IMR-90 (cell line): ENCODE data around the gene ADAMTS18. TPM values are rescaled to one million over a fixed set of nuclear protein-coding genes. Genes with fewer than 3 reads are reported as not detected.

Experiments
- ATAC-seq: fragments of 200-7000 bp; cut with Tn5 transposase; 2 replicates; pipeline ENCODE4 v1.9.1; 2020; ENCODE audit warnings: low read depth, mild to moderate bottlenecking, moderate library complexity
- BruUV-seq: library from RNA; stranded (reverse); fragments of 400-500 nt; replicated peaks from 2 replicates; lab custom pipeline; 2021; lab: Mats Ljungman, UMichigan
- CTCF ChIA-PET: fragments of 300-600 bp; formaldehyde crosslinking; extraction: SDS; loops from one replicate; lab custom pipeline; 2021; ENCODE audit warnings: antibody characterized with exemption; lab: Yijun Ruan, JAX
- POLR2A ChIA-PET: fragments of 300-600 bp; sonication (Branson Sonifier 250); formaldehyde crosslinking; loops from one replicate; lab custom pipeline; 2022; ENCODE audit warnings: antibody characterized with exemption; ENCODE audit not compliant: unreplicated experiment; lab: Charles Lee
- DNase-seq: peaks from one replicate; pipeline ENCODE4 v3.0.0; 2013
- H2AFZ ChIP-seq: replicated peaks from 2 replicates; pipeline ENCODE3; 2013; ENCODE audit warnings: low read length, mild to moderate bottlenecking; ENCODE audit not compliant: poor library complexity
- H2AK5ac ChIP-seq: 2 replicates; pipeline ENCODE4 v1.6.1; 2013; ENCODE audit warnings: low read depth, low read length, inconsistent platforms
- H2AK9ac ChIP-seq: replicated peaks from 2 replicates; pipeline ENCODE3; 2013; ENCODE audit warnings: mild to moderate bottlenecking, low read depth, low read length, moderate library complexity; ENCODE audit not compliant: poor library complexity
- H2BK120ac ChIP-seq: 2 replicates; pipeline ENCODE4 v1.6.1; 2013; ENCODE audit warnings: low read depth, low read length, inconsistent platforms
- H2BK15ac ChIP-seq: 3 replicates; pipeline ENCODE4 v1.6.1; 2013; ENCODE audit warnings: low read depth, low read length, inconsistent platforms
- H2BK20ac ChIP-seq: 2 replicates; pipeline ENCODE4 v1.6.1; 2013; ENCODE audit warnings: low read depth, mild to moderate bottlenecking, inconsistent platforms, low read length, moderate library complexity
- H2BK5ac ChIP-seq: 2 replicates; pipeline ENCODE4 v1.6.1; 2013; ENCODE audit warnings: mild to moderate bottlenecking, low read depth, low read length, inconsistent platforms; ENCODE audit not compliant: poor library complexity, severe bottlenecking
- H3K14ac ChIP-seq: replicated peaks from 2 replicates; pipeline ENCODE4 v1.6.1; 2013; ENCODE audit warnings: low read depth, low read length, inconsistent platforms
- H3K18ac ChIP-seq: 2 replicates; pipeline ENCODE4 v1.6.1; 2013; ENCODE audit warnings: low read depth, low read length, control low read depth
- H3K23ac ChIP-seq: 2 replicates; pipeline ENCODE4 v1.6.1; 2013; ENCODE audit warnings: low read depth, low read length, inconsistent platforms
- H3K27ac ChIP-seq: 2 replicates; pipeline ENCODE4 v1.5.1; 2013; ENCODE audit warnings: mild to moderate bottlenecking, control low read depth, low read length; ENCODE audit not compliant: insufficient read depth
- H3K27me3 ChIP-seq: 2 replicates; pipeline ENCODE4 v1.6.1; 2013; ENCODE audit warnings: low read length; ENCODE audit not compliant: control insufficient read depth, insufficient read depth
- H3K36me3 ChIP-seq: 2 replicates; pipeline ENCODE4 v1.6.1; 2013; ENCODE audit warnings: low read length, mixed read lengths; ENCODE audit not compliant: control insufficient read depth, insufficient read depth
- H3K4ac ChIP-seq: 2 replicates; pipeline ENCODE4 v1.6.1; 2013; ENCODE audit warnings: low read depth, low read length, inconsistent platforms
- H3K4me1 ChIP-seq: 2 replicates; pipeline ENCODE4 v1.6.1; 2013; ENCODE audit warnings: low read length, mixed read lengths; ENCODE audit not compliant: control insufficient read depth, insufficient read depth
- H3K4me2 ChIP-seq: 2 replicates; pipeline ENCODE4 v1.6.1; 2013; ENCODE audit warnings: low read depth, mild to moderate bottlenecking, control low read depth, low read length, moderate library complexity
- H3K4me3 ChIP-seq: 2 replicates; pipeline ENCODE4 v1.5.1; 2013; ENCODE audit warnings: low read depth, mild to moderate bottlenecking, control low read depth, low read length, moderate library complexity; ENCODE audit not compliant: insufficient read depth
- H3K56ac ChIP-seq: 2 replicates; pipeline ENCODE4 v1.6.1; 2013; ENCODE audit warnings: low read length, inconsistent platforms; ENCODE audit not compliant: insufficient read depth; ENCODE audit errors: extremely low read depth
- H3K79me1 ChIP-seq, 2 experiments: 2 replicates each; pipeline ENCODE4 v1.6.1; 2013; ENCODE audit warnings: low read length in 2 of 2, inconsistent platforms in 1 of 2, low read depth in 1 of 2
- H3K9ac ChIP-seq: 2 replicates; pipeline ENCODE4 v1.6.1; 2013; ENCODE audit warnings: low read depth, low read length, control low read depth
- H3K9me1 ChIP-seq: 2 replicates; pipeline ENCODE4 v1.6.1; 2013; ENCODE audit warnings: low read length, inconsistent platforms; ENCODE audit not compliant: insufficient read depth
- H3K9me3 ChIP-seq: 2 replicates; pipeline ENCODE4 v1.6.1; 2013; ENCODE audit warnings: low read length; ENCODE audit not compliant: control insufficient read depth, insufficient read depth
- H4K20me1 ChIP-seq: 2 replicates; pipeline ENCODE4 v1.6.1; 2013; ENCODE audit warnings: low read length, inconsistent platforms; ENCODE audit not compliant: insufficient read depth
- H4K5ac ChIP-seq: 2 replicates; pipeline ENCODE4 v1.6.1; 2013; ENCODE audit warnings: mild to moderate bottlenecking, low read depth, low read length, control low read depth
- H4K8ac ChIP-seq, 2 experiments: 2 replicates each; pipeline ENCODE4 v1.6.1; 2013; ENCODE audit warnings: low read depth in 2 of 2, low read length in 2 of 2, control low read depth in 1 of 2, inconsistent platforms in 1 of 2
- H4K91ac ChIP-seq: 2 replicates; pipeline ENCODE4 v1.6.1; 2013; ENCODE audit warnings: low read depth, low read length, inconsistent platforms; ENCODE audit not compliant: insufficient read depth
- BHLHE40 ChIP-seq: fragments of 150-350 bp; IDR thresholded peaks from 2 replicates; pipeline ENCODE4 v1.6.1; 2016; ENCODE audit warnings: mild to moderate bottlenecking, low read depth, low read length
- CHD1 ChIP-seq: IDR thresholded peaks from 2 replicates; pipeline ENCODE4 v1.6.1; 2012; ENCODE audit warnings: low read depth, low read length, improper control_type of control experiment
- FOS ChIP-seq: fragments of 150-350 bp; IDR thresholded peaks from 2 replicates; pipeline ENCODE4 v1.6.1; 2016; ENCODE audit warnings: low read depth, low read length
- MAFK ChIP-seq: IDR thresholded peaks from 2 replicates; pipeline ENCODE4 v1.6.1; 2012; ENCODE audit warnings: low read depth, low read length, improper control_type of control experiment
- MXI1 ChIP-seq: IDR thresholded peaks from 2 replicates; pipeline ENCODE4 v1.6.1; 2012; ENCODE audit warnings: low read depth, mild to moderate bottlenecking, low read length, moderate library complexity, borderline replicate concordance
- WGBS, 2 experiments: methylation state at CpG; one replicate each; pipeline versions ENCODE4 v1.1.5 to v1.1.7; 2013; ENCODE audit warnings: missing lambda C conversion rate in 2 of 2; ENCODE audit not compliant: insufficient read length in 1 of 2; ENCODE audit errors: extremely low coverage in 2 of 2; 5-methylcytosine and 5-hydroxymethylcytosine counted together
- dilution Hi-C: fragments of 300-500 bp; cut with HindIII; formaldehyde crosslinking; loops from one replicate; pipeline ENCODE4 v1.14.3; 2018; ENCODE audit warnings: low sequenced_read_pairs; ENCODE audit not compliant: unreplicated experiment
- in situ Hi-C: fragments of 300-500 bp; cut with MboI; formaldehyde crosslinking; loops from 3 replicates; pipeline ENCODE4 v1.14.3; 2019; ENCODE audit warnings: low sequenced_read_pairs, inconsistent platforms, mixed read lengths
- intact Hi-C: fragments of 100-400 bp; cut with micrococcal nuclease; formaldehyde crosslinking; loops from 2 replicates; pipeline ENCODE4 v1.10.0; 2022
- polyA plus RNA-seq, 3 experiments: library from polyadenylated mRNA; depleted of rRNA; stranded (reverse); fragments of >200 nt; gene quantifications; 2 replicates each; pipeline ENCODE4 v1.2.3, GENCODE V29; 2012; ENCODE audit warnings: low replicate concordance in 1 of 3
- total RNA-seq: library from RNA; depleted of rRNA; stranded (reverse); fragments of >200 nt; gene quantifications from 2 replicates; pipeline ENCODE4 v1.2.3, GENCODE V29; 2012

ADAMTS18 gene
- total and polyA plus RNA-seq, 2 of the 4 experiments (the other 2 are of a cell fraction) = not detected

GRCh38 chr16:77238593-77238992 is 196.2 kb downstream of the ADAMTS18 start:
- Histone ChIP-seq H3K23ac (no peak overlapping the region), H3K4me1 (no peaks in the 10 kb centered on the region), H2AK5ac (no peak overlapping the region), H3K4me2 (no peak overlapping the region), H2BK120ac (no peak overlapping the region), H4K91ac (no peak overlapping the region), H2AK9ac (no peak overlapping the region), H2BK20ac (no peak overlapping the region), H3K9ac (no peak overlapping the region), H3K27ac (no peak overlapping the region), H3K9me3 (no peaks in the 10 kb centered on the region), H3K79me1 (no peaks in the 10 kb centered on the region), H4K5ac (no peak overlapping the region), H3K14ac (no peak overlapping the region), H3K56ac (no peak overlapping the region), H4K20me1 (no peaks in the 10 kb centered on the region), H4K8ac (no peak overlapping the region), H3K4me3 (no peak overlapping the region), H3K27me3 (peaks cover 2% of the 10 kb centered on the region; the same call in 1 of the 2 replicates), H3K18ac (no peak overlapping the region), H3K4ac (no peak overlapping the region), H2BK15ac (no peak overlapping the region), H3K36me3 (no peaks in the 10 kb centered on the region), H2BK5ac (no peak overlapping the region), H2AFZ (no peak overlapping the region), H3K9me1 (no peaks in the 10 kb centered on the region; the same call in 1 of the 2 replicates)
- no peak for ATAC-seq
- WGBS, 2 experiments = no CpG with 5 or more reads among the region's 5 CpGs
- in situ Hi-C loops (loop anchor here (5.0 to 25.0 kb wide), 2 partner anchors 349 to 774 kb away; partner anchors contain the start of gene CLEC3A), dilution Hi-C loops (loop anchor here (25.0 kb wide), 1 partner anchor 349 kb away; no protein-coding TSS in a partner anchor), intact Hi-C loops (loop anchor here (5.0 to 10.0 kb wide), 2 partner anchors 199 to 736 kb away; partner anchors contain the start of gene ADAMTS18)
- no TSS peak for BruUV-seq
- DNase-seq = no peak
- TF ChIP-seq FOS (no peak), BHLHE40 (no peak), MAFK (no peak), MXI1 (no peak), CHD1 (no peak)
- POLR2A ChIA-PET = no interaction called here
- CTCF ChIA-PET = no interaction called here
